VCaP (cell line): Measurements from ENCODE around the gene ADAT3.

Source experiments
- H3K27ac ChIP-seq: fragments of 450-650 bp; 2 replicates; pipeline ENCODE4 v1.5.1; 2017
- TF ChIP-seq, protein P1 (sequence below): fragments of 450-650 bp; conservative IDR thresholded peaks from 2 replicates; pipeline ENCODE4 v1.5.1; 2017; ENCODE audit warnings: mild to moderate bottlenecking, moderate library complexity

Gene ADAT3

DNA sequence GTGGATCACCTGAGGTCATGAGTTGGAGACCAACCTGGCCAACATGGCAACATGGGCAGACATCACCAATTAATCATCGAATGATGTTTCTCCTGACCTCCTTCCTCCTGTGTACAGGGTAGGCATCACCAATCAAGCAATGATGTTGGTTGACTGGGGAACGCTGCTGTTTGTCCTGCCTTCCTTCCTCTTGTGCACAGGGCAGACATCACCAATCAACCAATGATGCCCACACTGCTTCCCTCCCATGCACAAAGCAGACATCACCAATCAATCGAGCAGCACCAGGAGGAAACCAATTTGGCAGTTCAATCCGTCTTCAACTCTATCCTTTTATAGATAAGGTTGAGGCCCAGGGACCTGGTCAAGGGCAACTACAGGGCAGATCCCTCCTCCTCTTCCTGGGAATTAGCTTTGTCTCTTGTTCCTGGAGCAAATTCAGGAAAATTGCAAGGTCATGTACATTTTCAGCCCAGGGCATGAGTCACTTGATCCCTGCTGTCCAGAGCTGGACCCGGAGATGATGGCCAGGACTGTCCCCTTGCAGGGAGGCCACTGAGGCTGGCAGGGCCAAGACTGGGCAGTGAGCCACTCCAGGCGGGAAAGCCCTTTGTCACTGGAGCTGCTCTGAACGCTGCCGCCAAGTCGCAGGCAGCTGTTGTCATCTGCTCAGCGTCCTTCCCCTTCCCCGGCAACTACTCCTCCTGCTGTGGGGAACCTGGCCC lies 30.4 kb downstream of the ADAT3 start:
- H3K27ac ChIP-seq: no peak overlapping the region
- TF ChIP-seq, protein P1, sequence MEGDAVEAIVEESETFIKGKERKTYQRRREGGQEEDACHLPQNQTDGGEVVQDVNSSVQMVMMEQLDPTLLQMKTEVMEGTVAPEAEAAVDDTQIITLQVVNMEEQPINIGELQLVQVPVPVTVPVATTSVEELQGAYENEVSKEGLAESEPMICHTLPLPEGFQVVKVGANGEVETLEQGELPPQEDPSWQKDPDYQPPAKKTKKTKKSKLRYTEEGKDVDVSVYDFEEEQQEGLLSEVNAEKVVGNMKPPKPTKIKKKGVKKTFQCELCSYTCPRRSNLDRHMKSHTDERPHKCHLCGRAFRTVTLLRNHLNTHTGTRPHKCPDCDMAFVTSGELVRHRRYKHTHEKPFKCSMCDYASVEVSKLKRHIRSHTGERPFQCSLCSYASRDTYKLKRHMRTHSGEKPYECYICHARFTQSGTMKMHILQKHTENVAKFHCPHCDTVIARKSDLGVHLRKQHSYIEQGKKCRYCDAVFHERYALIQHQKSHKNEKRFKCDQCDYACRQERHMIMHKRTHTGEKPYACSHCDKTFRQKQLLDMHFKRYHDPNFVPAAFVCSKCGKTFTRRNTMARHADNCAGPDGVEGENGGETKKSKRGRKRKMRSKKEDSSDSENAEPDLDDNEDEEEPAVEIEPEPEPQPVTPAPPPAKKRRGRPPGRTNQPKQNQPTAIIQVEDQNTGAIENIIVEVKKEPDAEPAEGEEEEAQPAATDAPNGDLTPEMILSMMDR: no peak

DNA sequence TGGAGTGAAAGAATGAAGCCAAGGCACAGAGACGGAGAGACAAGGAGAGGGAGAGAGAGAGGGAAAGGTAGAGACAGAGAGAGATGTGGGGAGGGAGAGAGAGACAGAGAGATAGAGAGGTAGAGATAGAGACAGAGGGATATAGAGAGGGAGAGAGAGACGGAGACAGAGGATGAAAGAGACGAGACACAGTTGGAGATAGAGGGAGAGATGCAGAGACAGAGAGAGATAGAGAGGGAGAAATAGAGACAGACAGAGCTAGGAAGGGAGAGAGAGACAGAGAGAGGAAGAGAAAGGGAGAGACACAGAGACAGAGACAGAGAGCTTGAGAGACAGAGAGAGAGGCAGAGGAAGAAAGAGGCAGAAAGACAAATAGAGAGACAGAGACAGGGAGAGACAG lies 31.2 kb downstream of the ADAT3 start:
- no peak overlapping the region for H3K27ac ChIP-seq
- TF ChIP-seq, protein P1: no peak

DNA sequence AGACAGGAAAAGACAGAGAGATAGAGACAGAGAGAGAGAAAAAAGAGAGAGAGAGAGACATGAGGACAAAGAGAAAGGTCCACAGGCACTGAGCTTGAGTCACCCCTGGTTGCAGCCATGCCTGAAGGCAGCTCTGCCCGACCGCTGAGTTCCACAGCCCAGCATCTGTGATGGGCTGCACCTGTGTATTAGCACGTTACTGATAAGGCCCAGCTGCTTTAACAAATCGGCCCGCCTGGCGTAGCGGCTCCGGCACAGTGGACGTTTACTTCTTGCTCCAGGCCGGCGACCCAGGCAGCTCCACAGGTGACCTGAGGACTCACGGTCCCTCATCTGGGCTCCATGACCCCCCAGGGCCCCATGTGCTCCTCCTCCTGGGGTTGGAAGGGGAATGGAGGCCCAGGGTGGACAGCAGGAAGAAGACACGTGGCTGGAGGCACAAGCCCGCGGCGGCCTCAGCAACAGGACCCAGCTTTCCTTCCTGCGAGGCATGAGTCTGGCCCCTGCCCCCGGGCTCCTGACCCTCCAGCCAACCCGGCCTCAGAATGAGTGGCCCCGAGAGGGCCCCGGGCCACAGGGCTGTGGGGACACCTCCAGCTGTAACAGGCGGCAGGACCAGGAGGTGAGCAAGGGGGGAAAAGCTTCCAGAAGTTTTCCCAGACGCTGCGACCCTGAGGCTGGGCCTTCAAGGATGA lies 31.9 kb downstream of the ADAT3 start:
- TF ChIP-seq, protein P1: no peak
- H3K27ac ChIP-seq: no peak overlapping the region

DNA sequence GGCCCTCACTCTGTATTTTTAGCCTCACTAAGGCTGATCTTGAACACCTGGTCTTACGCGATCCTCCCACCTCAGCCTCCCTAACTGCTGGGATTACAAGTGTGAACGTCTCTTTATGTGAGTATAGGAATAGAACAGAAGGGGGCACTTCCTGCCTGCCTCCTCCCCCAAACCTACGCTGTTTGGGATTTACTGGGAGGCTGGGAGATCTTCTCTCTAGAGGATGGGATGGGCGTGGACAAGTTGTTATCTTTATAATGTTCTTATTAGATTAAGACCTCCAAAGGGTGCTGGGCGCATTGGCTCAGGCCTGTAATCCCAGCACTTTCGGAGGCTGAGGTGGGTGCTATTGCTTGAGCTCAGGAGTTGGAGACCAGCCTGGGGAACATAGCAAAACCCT lies 32.9 kb downstream of the ADAT3 start:
- H3K27ac ChIP-seq: no peak overlapping the region
- TF ChIP-seq, protein P1: no peak

DNA sequence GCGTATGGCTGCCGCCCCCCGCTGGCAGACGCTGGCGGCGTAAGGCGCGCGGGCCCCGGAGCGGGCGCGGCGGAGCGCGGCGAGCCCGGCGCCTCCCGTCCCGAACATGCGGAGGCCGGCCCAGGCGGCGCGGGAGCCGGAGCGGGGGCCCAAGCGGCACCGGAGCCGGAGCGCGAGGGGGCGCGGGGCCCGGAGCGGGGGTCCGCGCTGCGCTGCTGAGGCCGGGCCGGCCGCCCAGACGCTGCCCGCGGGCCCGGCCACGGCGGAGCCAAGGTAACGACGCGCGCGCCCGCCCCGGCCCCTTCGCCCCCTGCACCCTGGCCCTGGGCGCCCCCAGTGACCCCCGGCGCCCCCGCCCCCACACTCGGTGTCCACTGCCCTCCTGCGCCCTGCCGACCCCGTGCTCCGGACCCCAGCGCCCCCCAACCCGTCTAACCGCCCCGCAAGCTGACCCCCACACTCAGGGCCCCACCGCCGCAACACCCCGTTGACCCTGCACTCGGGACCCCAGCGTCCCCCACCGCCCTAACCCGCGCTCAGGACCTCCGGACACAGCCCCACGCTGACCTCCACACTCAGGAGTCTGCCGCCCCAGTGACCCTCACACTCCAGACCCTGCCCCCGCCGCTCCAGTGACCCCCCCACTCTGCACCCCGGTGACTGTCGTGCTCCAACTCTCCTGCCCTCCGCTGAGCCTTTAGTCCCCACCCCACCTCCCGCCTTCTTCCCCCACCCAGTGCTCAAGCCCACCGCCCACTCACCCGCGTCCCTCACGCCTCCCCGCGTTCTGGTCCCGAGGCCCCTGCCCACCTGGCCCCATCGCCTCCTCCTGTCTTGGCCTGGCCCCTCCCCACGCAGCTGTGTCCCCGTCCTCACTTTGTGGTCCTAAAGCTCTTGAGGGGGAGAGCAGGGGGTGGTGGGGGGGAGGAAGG lies 36.2 kb downstream of the ADAT3 start, which contains the start of gene CSNK1G2:
Gene CSNK1G2 (plus strand): TSS at position 27 of the 932 bp plus-strand sequence. CDS start 28,601 bp downstream, outside the sequence.
- TF ChIP-seq, protein P1: peak; percentile 46; the same call in 1 of the 2 replicates

DNA sequence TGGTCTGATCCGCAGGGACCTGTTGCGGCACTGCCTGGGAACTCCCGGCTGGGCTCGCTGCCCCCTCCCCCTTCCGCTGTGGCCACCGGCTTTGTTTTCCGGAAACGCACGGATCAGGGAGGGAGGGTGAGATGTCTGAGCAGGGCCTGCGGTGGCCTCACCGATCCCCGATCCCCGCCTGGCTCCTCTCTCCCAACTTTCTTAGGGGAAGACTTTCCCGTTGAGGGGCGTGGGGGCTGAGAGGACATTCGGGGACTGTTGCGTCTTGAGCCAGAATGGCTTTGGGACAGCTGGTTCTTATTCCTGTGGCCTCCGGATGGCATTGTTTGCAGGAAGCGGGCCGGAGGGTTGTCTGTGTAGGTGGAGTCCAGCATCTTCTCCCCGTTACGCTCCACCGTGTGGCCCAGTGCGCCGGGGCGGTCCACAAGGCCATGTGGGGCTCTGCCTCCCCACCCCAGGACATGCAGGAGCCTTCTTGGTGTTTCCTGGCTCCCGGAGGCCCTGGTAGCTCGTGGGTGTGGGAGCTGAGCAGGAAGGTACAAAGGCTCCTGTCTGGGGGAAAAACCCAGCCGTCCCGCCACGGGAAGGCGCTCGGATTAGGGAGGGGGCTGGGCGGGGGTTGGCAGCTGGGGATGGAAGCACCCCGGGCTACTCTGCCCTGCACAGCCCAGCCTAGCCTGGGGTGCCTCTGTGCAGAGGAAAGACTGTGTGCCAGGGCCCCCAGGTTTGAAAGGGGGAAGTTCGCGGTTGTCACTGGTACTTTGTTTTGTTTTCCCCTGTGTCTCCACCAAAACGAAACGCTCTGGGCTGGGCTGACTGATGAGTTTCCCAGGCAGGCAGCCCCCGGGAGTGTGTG lies 37.1 kb downstream of the ADAT3 start:
- TF ChIP-seq, protein P1: no peak
- H3K27ac ChIP-seq: peak overlapping the region; percentile 84

More for the DNA sequence above, 36.2 kb downstream of the ADAT3 start, which contains the start of gene CSNK1G2:
- H3K27ac ChIP-seq: peak within 1 kb of the TSS; percentile 84
